ENCODE results near the gene RGL1. TPM values are rescaled to one million over a fixed set of nuclear protein-coding genes. Genes with fewer than 3 reads are reported as not detected.

Gene RGL1
- total and polyA plus RNA-seq, 8 donors, result 0.58 to 22.2 (median 8.5) TPM

DNA sequence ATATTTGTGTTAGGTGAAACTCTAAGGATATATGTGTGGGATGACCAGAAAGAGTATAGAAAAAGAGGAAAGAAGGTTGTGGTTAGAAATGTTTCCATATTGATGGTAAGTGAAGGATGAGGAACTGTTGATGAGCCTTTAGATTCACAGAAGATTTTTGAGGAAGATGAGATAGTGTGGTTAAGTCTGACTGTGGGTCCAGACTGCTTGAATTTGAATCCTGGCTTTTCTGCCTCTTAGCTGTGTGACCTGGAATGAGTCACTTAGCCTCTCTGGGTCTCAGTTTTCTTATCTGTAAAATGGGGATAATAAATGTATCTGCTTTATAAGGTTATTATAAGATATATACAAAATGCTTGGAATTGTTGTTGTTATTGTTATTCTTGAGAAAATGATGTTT is 27.5 kb downstream of the RGL1 start:
- Histone ChIP-seq H3K27ac (no peak overlapping the region), H3K9me3 (no peaks in the 10 kb centered on the region), H3K27me3 (no peaks in the 10 kb centered on the region), H3K36me3 (no peaks in the 10 kb centered on the region), H3K4me3 (no peak overlapping the region), H3K4me1 (peaks cover 0 to 30% (median 8%) of the 10 kb centered on the region in 4 donors)
- no peak for TF ChIP-seq POLR2A (IDR thresholded peaks at IDR 0.05)
- TF ChIP-seq, protein P1, sequence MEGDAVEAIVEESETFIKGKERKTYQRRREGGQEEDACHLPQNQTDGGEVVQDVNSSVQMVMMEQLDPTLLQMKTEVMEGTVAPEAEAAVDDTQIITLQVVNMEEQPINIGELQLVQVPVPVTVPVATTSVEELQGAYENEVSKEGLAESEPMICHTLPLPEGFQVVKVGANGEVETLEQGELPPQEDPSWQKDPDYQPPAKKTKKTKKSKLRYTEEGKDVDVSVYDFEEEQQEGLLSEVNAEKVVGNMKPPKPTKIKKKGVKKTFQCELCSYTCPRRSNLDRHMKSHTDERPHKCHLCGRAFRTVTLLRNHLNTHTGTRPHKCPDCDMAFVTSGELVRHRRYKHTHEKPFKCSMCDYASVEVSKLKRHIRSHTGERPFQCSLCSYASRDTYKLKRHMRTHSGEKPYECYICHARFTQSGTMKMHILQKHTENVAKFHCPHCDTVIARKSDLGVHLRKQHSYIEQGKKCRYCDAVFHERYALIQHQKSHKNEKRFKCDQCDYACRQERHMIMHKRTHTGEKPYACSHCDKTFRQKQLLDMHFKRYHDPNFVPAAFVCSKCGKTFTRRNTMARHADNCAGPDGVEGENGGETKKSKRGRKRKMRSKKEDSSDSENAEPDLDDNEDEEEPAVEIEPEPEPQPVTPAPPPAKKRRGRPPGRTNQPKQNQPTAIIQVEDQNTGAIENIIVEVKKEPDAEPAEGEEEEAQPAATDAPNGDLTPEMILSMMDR (IDR thresholded peaks at IDR 0.05), result no peak
- TF ChIP-seq EP300 (IDR thresholded peaks at IDR 0.05), result no peak
- TF ChIP-seq POLR2AphosphoS5 (IDR thresholded peaks at IDR 0.05), result no peak
- intact Hi-C loops (cut with DNase I; ENCODE audit: low total_unique reads), result no loop called here
- no peak for DNase-seq

DNA sequence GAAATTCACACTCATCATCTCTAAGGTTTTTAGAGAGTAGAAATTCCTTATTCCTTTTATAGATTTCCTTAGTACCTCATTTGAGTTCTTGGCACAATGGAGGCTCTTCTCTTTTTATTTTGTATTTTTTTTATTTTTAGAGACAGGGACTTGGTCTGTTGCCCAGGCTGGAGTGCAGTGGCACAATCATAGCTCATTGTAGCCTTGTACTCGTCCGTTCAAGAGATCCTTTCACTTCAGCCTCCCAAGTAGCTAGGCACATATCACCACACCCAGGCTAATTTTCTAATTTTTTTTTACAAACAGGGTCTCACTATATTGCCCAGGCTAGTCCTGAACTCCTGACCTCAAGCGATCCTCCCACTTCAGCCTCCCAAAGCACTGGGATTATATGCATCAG is 29.6 kb downstream of the RGL1 start:
- H3K27me3 ChIP-seq, result no peaks in the 10 kb centered on the region
- DNase-seq, result no peak
- H3K27ac ChIP-seq, result peak overlapping the region in 1 of 5 donors; percentile 40

DNA sequence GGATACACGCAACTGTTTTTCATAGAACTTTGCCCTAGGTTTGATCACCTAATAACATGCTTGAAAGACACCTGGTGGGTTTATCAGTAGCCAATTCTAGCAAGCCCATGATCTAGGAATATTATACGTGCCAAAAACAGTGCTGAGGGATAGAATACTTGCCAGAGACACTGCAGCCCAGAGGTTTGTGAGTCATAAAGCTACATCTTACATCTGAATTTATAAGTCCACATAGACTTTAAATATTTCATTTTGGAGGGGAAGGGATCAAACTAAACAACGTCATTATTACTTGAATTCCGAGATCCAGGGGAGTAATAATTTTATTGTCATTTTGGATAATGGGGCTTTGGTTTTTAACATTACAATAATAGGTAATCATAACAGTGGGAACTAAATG is 31.7 kb downstream of the RGL1 start:
- intact Hi-C loops (cut with DNase I; ENCODE audit: low total_unique reads), result no loop called here
- Histone ChIP-seq H3K27ac (no peak overlapping the region), H3K4me1 (peaks cover 0 to 18% (median 3%) of the 10 kb centered on the region in 4 donors), H3K36me3 (no peaks in the 10 kb centered on the region), H3K9me3 (no peaks in the 10 kb centered on the region), H3K4me3 (no peak overlapping the region), H3K27me3 (no peaks in the 10 kb centered on the region)
- WGBS, 5 donors, result 81 to 93% (median 92%) methylated on average over 4 of the region's 4 CpGs
- TF ChIP-seq, protein P1 (IDR thresholded peaks at IDR 0.05), result no peak
- no peak for TF ChIP-seq POLR2A (IDR thresholded peaks at IDR 0.05)
- TF ChIP-seq POLR2AphosphoS5 (IDR thresholded peaks at IDR 0.05), result no peak
- no peak for TF ChIP-seq EP300 (IDR thresholded peaks at IDR 0.05)
- DNase-seq, result no peak

More for the DNA sequence above, 29.6 kb downstream of the RGL1 start:
- peaks cover 0 to 16% (median 3%) of the 10 kb centered on the region in 4 donors for H3K4me1 ChIP-seq
- H3K9me3 ChIP-seq, result no peaks in the 10 kb centered on the region
- TF ChIP-seq, protein P1 (IDR thresholded peaks at IDR 0.05), result no peak
- no peak for TF ChIP-seq POLR2AphosphoS5 (IDR thresholded peaks at IDR 0.05)
- no peak for TF ChIP-seq POLR2A (IDR thresholded peaks at IDR 0.05)
- TF ChIP-seq EP300 (IDR thresholded peaks at IDR 0.05), result no peak
- no peaks in the 10 kb centered on the region for H3K36me3 ChIP-seq
- H3K4me3 ChIP-seq, result no peak overlapping the region
- 66 to 85% (median 75%) methylated on average over 3 of the region's 3 CpGs for WGBS, 5 donors
- intact Hi-C loops (cut with DNase I; ENCODE audit: low total_unique reads), result no loop called here

DNA sequence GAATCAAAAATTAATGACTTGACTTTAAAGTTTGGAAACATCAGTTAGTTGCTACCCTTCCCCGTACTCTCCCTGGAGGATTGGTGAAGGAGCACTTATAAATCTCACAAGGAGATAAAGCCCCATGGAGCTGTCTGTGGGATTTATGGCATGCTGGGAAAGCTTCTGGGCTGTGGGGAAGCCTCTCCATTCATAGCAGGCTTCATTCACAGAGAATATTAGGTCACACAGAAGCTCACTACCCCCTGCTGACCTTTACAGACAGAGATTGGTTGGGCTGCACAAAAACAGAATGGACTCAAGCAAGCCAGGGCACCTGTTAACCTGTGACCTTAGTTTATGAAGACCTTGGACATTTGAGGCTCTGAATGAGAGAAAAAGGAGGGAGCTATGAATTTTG is 32.1 kb downstream of the RGL1 start:
- intact Hi-C loops (cut with DNase I; ENCODE audit: low total_unique reads), result no loop called here
- TF ChIP-seq POLR2AphosphoS5 (IDR thresholded peaks at IDR 0.05) (no peak), POLR2A (IDR thresholded peaks at IDR 0.05) (no peak), EP300 (IDR thresholded peaks at IDR 0.05) (no peak)
- TF ChIP-seq, protein P1 (IDR thresholded peaks at IDR 0.05), result no peak
- DNase-seq, result no peak

More for the DNA sequence above, 32.1 kb downstream of the RGL1 start:
- Histone ChIP-seq H3K27me3 (no peaks in the 10 kb centered on the region), H3K4me3 (no peak overlapping the region), H3K36me3 (no peaks in the 10 kb centered on the region), H3K4me1 (peaks cover 0 to 23% (median 3%) of the 10 kb centered on the region in 4 donors), H3K27ac (no peak overlapping the region), H3K9me3 (no peaks in the 10 kb centered on the region)
- 69 to 93% (median 91%) methylated on average over 1 of the region's 1 CpG for WGBS, 5 donors
